GM21717 (cell line): Measurements from ENCODE around the gene SPPL2B.

Experiments used
- ATAC-seq: cut with Tn5 transposase; IDR thresholded peaks from one replicate; pipeline ENCODE4 v1.9.1; 2021; ENCODE audit warnings: mild to moderate bottlenecking, moderate library complexity; ENCODE audit not compliant: unreplicated experiment

Gene SPPL2B

GRCh38 chr19:2353159-2353886 is 24.8 kb downstream of the SPPL2B start:
- ATAC-seq: no peak

GRCh38 chr19:2353887-2354592 is 25.6 kb downstream of the SPPL2B start:
- no peak for ATAC-seq

GRCh38 chr19:2354670-2355069 is 26.2 kb downstream of the SPPL2B start:
- ATAC-seq: no peak

GRCh38 chr19:2355168-2356035 is 26.9 kb downstream of the SPPL2B start:
- ATAC-seq: no peak

- no peak for ATAC-seq
Observed at GRCh38 chr19:2356036-2356646, 27.7 kb downstream of the SPPL2B start.

- ATAC-seq: no peak
Observed at GRCh38 chr19:2357279-2358206, 29.1 kb downstream of the SPPL2B start.

- ATAC-seq: no peak
Observed at GRCh38 chr19:2358548-2359173, 30.2 kb downstream of the SPPL2B start.

GRCh38 chr19:2359992-2360685 is 31.7 kb downstream of the SPPL2B start, which contains the start of gene TMPRSS9:
TMPRSS9 (plus strand) TSS chr19:2360265; CDS start chr19:2389786, 29,521 bp downstream.
- ATAC-seq: no peak

GRCh38 chr19:2360833-2361232 is 32.3 kb downstream of the SPPL2B start:
- ATAC-seq: no peak

GRCh38 chr19:2361246-2362045 is 33.0 kb downstream of the SPPL2B start:
- no peak for ATAC-seq

- ATAC-seq: no peak
Observed at GRCh38 chr19:2362046-2362969, 33.8 kb downstream of the SPPL2B start.

GRCh38 chr19:2362970-2363300 is 34.5 kb downstream of the SPPL2B start:
- ATAC-seq: no peak

- no peak for ATAC-seq
Observed at GRCh38 chr19:2363419-2363818, 34.9 kb downstream of the SPPL2B start.

- ATAC-seq: no peak
Observed at GRCh38 chr19:2365201-2365970, 36.9 kb downstream of the SPPL2B start.

GRCh38 chr19:2371656-2372055 is 43.2 kb downstream of the SPPL2B start:
- ATAC-seq: no peak

GRCh38 chr19:2372076-2372612 is 43.7 kb downstream of the SPPL2B start:
- no peak for ATAC-seq
